OCI-M1 (cell line): ENCODE results near the gene KCNRG.
"Not testable (repeated sequence)": the region's sequence is repeated elsewhere in the genome, so short reads cannot be mapped to it uniquely, and the experiment has no call there.

ENCODE experiments used
- DNase-seq: peaks from one replicate; lab custom pipeline; 2025; lab: John Stamatoyannopoulos, UW

The KCNRG gene

GRCh38 chr13:50012396-50013169, 2.7 kb upstream of the KCNRG start:
- no peak for DNase-seq

GRCh38 chr13:50014386-50014785, 858 bp upstream of the KCNRG start:
- peak; percentile 55 for DNase-seq

- DNase-seq: no peak
Measured at GRCh38 chr13:50015750-50016149, 506 bp downstream of the KCNRG start.

GRCh38 chr13:50016444-50016843, 1.2 kb downstream of the KCNRG start:
- DNase-seq: no peak

GRCh38 chr13:50017819-50018218, 2.6 kb downstream of the KCNRG start:
- peak; percentile 45 for DNase-seq

GRCh38 chr13:50025436-50025835, 10.2 kb downstream of the KCNRG start:
- no peak for DNase-seq

GRCh38 chr13:50026788-50027473, 11.7 kb downstream of the KCNRG start:
- no peak for DNase-seq

- DNase-seq: peak; percentile 31
Measured at GRCh38 chr13:50030315-50030714, 15.1 kb downstream of the KCNRG start.

- no peak for DNase-seq
Measured at GRCh38 chr13:50033725-50034124, 18.5 kb downstream of the KCNRG start.

GRCh38 chr13:50037788-50038187, 22.5 kb downstream of the KCNRG start:
- no peak for DNase-seq

- no peak for DNase-seq
Measured at GRCh38 chr13:50038266-50038665, 23.0 kb downstream of the KCNRG start.

- DNase-seq: no peak
Measured at GRCh38 chr13:50052478-50052877, 37.2 kb downstream of the KCNRG start.

- DNase-seq: no peak
Measured at GRCh38 chr13:50053844-50054243, 38.6 kb downstream of the KCNRG start.

- DNase-seq: no peak
Measured at GRCh38 chr13:50055454-50055853, 40.2 kb downstream of the KCNRG start.

GRCh38 chr13:50060718-50061117, 45.5 kb downstream of the KCNRG start:
- DNase-seq: no peak

GRCh38 chr13:50062336-50062735, 47.1 kb downstream of the KCNRG start:
- DNase-seq: not testable (repeated sequence)

GRCh38 chr13:50065712-50066111, 50.5 kb downstream of the KCNRG start:
- no peak for DNase-seq

GRCh38 chr13:50068508-50068907, 53.3 kb downstream of the KCNRG start:
- no peak for DNase-seq

- no peak for DNase-seq
Measured at GRCh38 chr13:50069261-50069660, 54.0 kb downstream of the KCNRG start.

- DNase-seq: no peak
Measured at GRCh38 chr13:50070186-50070585, 54.9 kb downstream of the KCNRG start.
